HepG2 (cell line): ENCODE data around the gene CNMD. TPM values are rescaled to one million over a fixed set of nuclear protein-coding genes. Genes with fewer than 3 reads are reported as not detected.

Source experiments
- ATAC-seq: fragments of 200-7000 bp; cut with Tn5 transposase; 3 replicates; pipeline ENCODE4 v1.9.1; 2020; ENCODE audit warnings: mild to moderate bottlenecking, moderate library complexity
- BruUV-seq: library from RNA; stranded (reverse); fragments of 400-500 nt; replicated peaks from 2 replicates; lab custom pipeline; 2021; lab: Mats Ljungman, UMichigan
- CTCF ChIA-PET: fragments of 300-600 bp; formaldehyde crosslinking; extraction: SDS; loops from one replicate; lab custom pipeline; 2021; ENCODE audit warnings: low total read pairs, inconsistent platforms, low intra/inter-chr PET ratio; lab: Yijun Ruan, JAX
- POLR2A ChIA-PET: fragments of 350-600 bp; sonication (Branson Sonifier 250); formaldehyde crosslinking; loops from one replicate; lab custom pipeline; 2020; ENCODE audit warnings: antibody characterized with exemption, inconsistent platforms; lab: Yijun Ruan, JAX
- DNase-seq: peaks from one replicate; pipeline ENCODE4 v3.0.0-alpha.2; 2015; ENCODE audit warnings: low spot score
- FAIRE-seq: peaks from 3 replicates; lab custom pipeline; 2011; peaks lifted over from hg19 to GRCh38; lab: Jason Lieb, UNC
- H2AFZ ChIP-seq: one replicate; pipeline ENCODE4 v1.6.1; 2011; ENCODE audit warnings: low read length, inconsistent platforms
- H3K27ac ChIP-seq: fragments of 300-600 bp; 3 replicates; pipeline ENCODE4 v1.8.0; 2011; ENCODE audit warnings: mixed run types, mild to moderate bottlenecking, mixed read lengths, low read length, inconsistent platforms; ENCODE audit not compliant: insufficient read depth; ENCODE audit errors: extremely low read length
- H3K27me3 ChIP-seq, 2 experiments: fragments of 200-600 bp in 1 of 2; 2 replicates in 1 of 2; 3 replicates in 1 of 2; pipeline versions ENCODE4 v1.6.0 to v1.8.0; 2011; ENCODE audit warnings: low read length in 2 of 2, mild to moderate bottlenecking in 2 of 2, moderate library complexity in 2 of 2, inconsistent platforms in 1 of 2; ENCODE audit not compliant: insufficient read depth in 2 of 2, control insufficient read depth in 1 of 2
- H3K36me3 ChIP-seq, 2 experiments: fragments of 200-600 bp in 1 of 2; replicated peaks in 1 of 2; 2 replicates in 1 of 2; 3 replicates in 1 of 2; pipeline versions ENCODE4 v1.5.1 to v1.8.0; 2011; ENCODE audit warnings: low read length in 2 of 2, inconsistent platforms in 1 of 2; ENCODE audit not compliant: insufficient read depth in 2 of 2, control insufficient read depth in 1 of 2
- H3K4me1 ChIP-seq: 2 replicates; pipeline ENCODE4 v1.5.1; 2012; ENCODE audit warnings: low read length, inconsistent platforms; ENCODE audit not compliant: insufficient read depth
- H3K4me2 ChIP-seq: 2 replicates; pipeline ENCODE4 v1.6.0; 2011; ENCODE audit warnings: low read depth, low read length, inconsistent platforms
- H3K4me3 ChIP-seq, 3 experiments: fragments of 200-600 bp in 1 of 3; sonication (generic), shearing (Covaris generic) in 1 of 3; replicated peaks in 1 of 3; 2 replicates each; pipeline ENCODE4 v1.5.1; 2011 to 2016; ENCODE audit warnings: low read length in 3 of 3, inconsistent platforms in 2 of 3, low read depth in 2 of 3, mild to moderate bottlenecking in 2 of 3, control low read depth in 1 of 3, mixed read lengths in 1 of 3; ENCODE audit not compliant: insufficient read depth in 1 of 3
- H3K79me2 ChIP-seq: one replicate; pipeline ENCODE4 v1.6.1; 2011; ENCODE audit warnings: low read length, inconsistent platforms; ENCODE audit not compliant: insufficient read depth
- H3K9ac ChIP-seq: 2 replicates; pipeline ENCODE4 v1.6.0; 2011; ENCODE audit warnings: mild to moderate bottlenecking, low read depth, low read length, inconsistent platforms; ENCODE audit not compliant: insufficient read depth
- H3K9me3 ChIP-seq: 2 replicates; pipeline ENCODE4 v1.5.1; 2012; ENCODE audit warnings: mild to moderate bottlenecking, low read length
- H4K20me1 ChIP-seq: 2 replicates; pipeline ENCODE4 v1.6.0; 2011; ENCODE audit warnings: inconsistent platforms, mild to moderate bottlenecking, low read length, moderate library complexity; ENCODE audit not compliant: insufficient read depth
- AGO2 ChIP-seq: fragments of 200-400 bp; formaldehyde crosslinking; optimal IDR thresholded peaks from 2 replicates; pipeline ENCODE3; 2017; ENCODE audit warnings: mild to moderate bottlenecking, low read depth, low read length, moderate library complexity
- ATRX ChIP-seq: sonication (generic); formaldehyde crosslinking; IDR thresholded peaks from 2 replicates; pipeline ENCODE4 v1.4.0; 2020; ENCODE audit warnings: missing genetic modification reagents, borderline replicate concordance
- HDAC2 ChIP-seq: sonication (generic); formaldehyde crosslinking; IDR thresholded peaks from 2 replicates; pipeline ENCODE4 v1.4.0; 2020; ENCODE audit warnings: missing genetic modification reagents
- HIVEP1 ChIP-seq: sonication (generic); formaldehyde crosslinking; IDR thresholded peaks from 2 replicates; pipeline ENCODE4 v1.4.0; 2020; ENCODE audit warnings: mild to moderate bottlenecking, missing genetic modification reagents
- HOXA9 ChIP-seq: sonication (generic); formaldehyde crosslinking; IDR thresholded peaks from 2 replicates; pipeline ENCODE4 v1.8.1; 2022; ENCODE audit warnings: missing genetic modification reagents, mild to moderate bottlenecking, moderate library complexity, borderline replicate concordance
- JUN ChIP-seq: sonication (generic); formaldehyde crosslinking; IDR thresholded peaks from 2 replicates; pipeline ENCODE4 v1.4.0; 2020; ENCODE audit warnings: mild to moderate bottlenecking, missing genetic modification reagents
- NKX3-1 ChIP-seq: sonication (generic); formaldehyde crosslinking; IDR thresholded peaks from 2 replicates; pipeline ENCODE4 v1.5.0; 2020; ENCODE audit warnings: missing genetic modification reagents
- SMAD1 ChIP-seq: sonication (generic); formaldehyde crosslinking; IDR thresholded peaks from 2 replicates; pipeline ENCODE4 v1.4.0; 2020; ENCODE audit warnings: missing genetic modification reagents, low read depth, mild to moderate bottlenecking, borderline replicate concordance
- SP140L ChIP-seq: sonication (generic); formaldehyde crosslinking; IDR thresholded peaks from 2 replicates; pipeline ENCODE4 v1.4.0; 2020; ENCODE audit warnings: missing genetic modification reagents, borderline replicate concordance
- ZFP1 ChIP-seq: IDR thresholded peaks from 2 replicates; pipeline ENCODE4 v1.6.1; 2016
- ZNF260 ChIP-seq: sonication (generic); formaldehyde crosslinking; IDR thresholded peaks from 2 replicates; pipeline ENCODE4 v1.4.0; 2020; ENCODE audit warnings: missing genetic modification reagents, low read depth, mild to moderate bottlenecking, borderline replicate concordance
- ZNF263 ChIP-seq: sonication (generic); formaldehyde crosslinking; IDR thresholded peaks from 2 replicates; pipeline ENCODE4 v1.4.0; 2020; ENCODE audit warnings: missing genetic modification reagents
- ZNF513 ChIP-seq: sonication (generic); formaldehyde crosslinking; conservative IDR thresholded peaks from 2 replicates; pipeline ENCODE4 v1.5.0; 2020; ENCODE audit warnings: missing genetic modification reagents
- ZNF605 ChIP-seq: sonication (generic); formaldehyde crosslinking; IDR thresholded peaks from 2 replicates; pipeline ENCODE4 v1.8.0; 2022; ENCODE audit warnings: mild to moderate bottlenecking, missing genetic modification reagents
- ZNF768 ChIP-seq: sonication (generic); formaldehyde crosslinking; IDR thresholded peaks from 2 replicates; pipeline ENCODE4 v1.4.0; 2020; ENCODE audit warnings: missing genetic modification reagents
- ZNF878 ChIP-seq: sonication (generic); formaldehyde crosslinking; IDR thresholded peaks from 2 replicates; pipeline ENCODE4 v1.8.1; 2023; ENCODE audit warnings: mild to moderate bottlenecking, missing genetic modification reagents, moderate library complexity
- WGBS: methylation state at CpG from one replicate; pipeline ENCODE4 v1.1.6; 2017; ENCODE audit warnings: low lambda C conversion rate; 5-methylcytosine and 5-hydroxymethylcytosine counted together
- in situ Hi-C: cut with HindIII; loops from 2 replicates; pipeline ENCODE4 v1.10.0; 2017; ENCODE audit warnings: low pct_unique_long_range_greater_than_20kb; ENCODE audit not compliant: extremely low pct_ligation_motif_present
- intact Hi-C: fragments of 100-400 bp; cut with micrococcal nuclease; formaldehyde crosslinking; loops from one replicate; pipeline ENCODE4 v1.10.0; 2022; ENCODE audit not compliant: unreplicated experiment
- polyA plus RNA-seq, 8 experiments: library from polyadenylated mRNA; depleted of rRNA in 3 of 8; stranded (reverse) in 7 of 8; unstranded in 1 of 8; fragments of >200 nt; fragmentation: Illumina TruSeq in 4 of 8; extraction: Trizol in 4 of 8; gene quantifications; 2 replicates each; pipeline versions ENCODE4 v1.2.1 to v1.2.3, GENCODE V29; 2011 to 2016; ENCODE audit warnings: low read depth in 4 of 8, missing spikeins in 1 of 8, mixed read lengths in 1 of 8; ENCODE audit not compliant: insufficient read depth in 1 of 8
- total RNA-seq, 5 experiments: library from RNA; depleted of rRNA; stranded (reverse); fragments of >200 nt; fragmentation: Illumina TruSeq; extraction: Trizol; gene quantifications; 2 replicates each; pipeline ENCODE4 v1.2.3, GENCODE V29; 2016; ENCODE audit warnings: low read depth in 1 of 5
- TF ChIP-seq, protein P1 (sequence below): IDR thresholded peaks from 2 replicates; pipeline ENCODE4 v1.6.1; 2016; ENCODE audit warnings: mild to moderate bottlenecking
- TF ChIP-seq, protein P2 (sequence below): sonication (generic); formaldehyde crosslinking; IDR thresholded peaks from 2 replicates; pipeline ENCODE4 v1.8.0; 2022; ENCODE audit warnings: missing genetic modification reagents, low read depth, mild to moderate bottlenecking, borderline replicate concordance

CNMD gene
- total and polyA plus RNA-seq, 2 of the 13 experiments (the other 11 are each of a cell fraction or from before 2014, with no cell fraction given), result not detected

DNA sequence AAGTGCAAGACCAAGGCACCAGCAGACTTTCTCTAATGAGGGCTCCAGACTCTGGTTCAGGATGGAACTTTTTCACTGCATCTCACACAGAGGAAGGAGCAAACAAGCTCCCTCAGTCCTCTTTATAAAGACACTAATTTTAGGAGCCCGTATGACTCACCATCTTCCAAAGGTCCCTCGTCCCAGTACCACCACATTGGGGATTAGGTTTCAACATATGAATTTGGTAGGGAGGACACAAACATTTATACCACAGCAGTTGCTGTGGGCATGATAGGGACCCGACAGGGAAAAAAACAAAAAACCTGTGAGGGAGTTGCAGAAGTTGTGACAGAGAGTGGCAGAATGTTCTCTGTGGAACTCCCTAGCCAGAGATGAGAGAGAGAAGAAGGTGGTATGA is 6.5 kb upstream of the CNMD start:
- intact Hi-C loops, result no loop called here
- WGBS, result 19% methylated on average over 3 of the region's 3 CpGs
- TF ChIP-seq ZNF605 (CRISPR knock-in tag) (no peak), ZNF263 (CRISPR knock-in tag) (no peak), HDAC2 (CRISPR knock-in tag) (no peak), ZNF260 (CRISPR knock-in tag) (no peak), AGO2 (no peak), ZFP1 (no peak), ZNF878 (CRISPR knock-in tag) (no peak), ATRX (no peak)
- TF ChIP-seq, all 625 proteins: peak for 0
- no TSS peak for BruUV-seq
- ATAC-seq, result no peak
- no peak for FAIRE-seq
- no peak overlapping the region for H3K4me2 ChIP-seq
- CTCF ChIA-PET, result no interaction called here
- no peak overlapping the region for H3K27ac ChIP-seq
- POLR2A ChIA-PET, result no interaction called here
- H3K9ac ChIP-seq, result no peak overlapping the region
- no peak overlapping the region for H2AFZ ChIP-seq
- H4K20me1 ChIP-seq, result no peaks in the 10 kb centered on the region
- no peaks in the 10 kb centered on the region for H3K36me3 ChIP-seq
- H3K4me1 ChIP-seq, result no peaks in the 10 kb centered on the region
- H3K27me3 ChIP-seq, result peaks cover 0 to 2% of the 10 kb centered on the region in 2 experiments; a peak in 3 of 5 replicates
- H3K79me2 ChIP-seq, result no peaks in the 10 kb centered on the region
- H3K4me3 ChIP-seq, result no peak overlapping the region
- no peak for DNase-seq
- in situ Hi-C loops, result no loop called here
- H3K9me3 ChIP-seq, result no peaks in the 10 kb centered on the region

DNA sequence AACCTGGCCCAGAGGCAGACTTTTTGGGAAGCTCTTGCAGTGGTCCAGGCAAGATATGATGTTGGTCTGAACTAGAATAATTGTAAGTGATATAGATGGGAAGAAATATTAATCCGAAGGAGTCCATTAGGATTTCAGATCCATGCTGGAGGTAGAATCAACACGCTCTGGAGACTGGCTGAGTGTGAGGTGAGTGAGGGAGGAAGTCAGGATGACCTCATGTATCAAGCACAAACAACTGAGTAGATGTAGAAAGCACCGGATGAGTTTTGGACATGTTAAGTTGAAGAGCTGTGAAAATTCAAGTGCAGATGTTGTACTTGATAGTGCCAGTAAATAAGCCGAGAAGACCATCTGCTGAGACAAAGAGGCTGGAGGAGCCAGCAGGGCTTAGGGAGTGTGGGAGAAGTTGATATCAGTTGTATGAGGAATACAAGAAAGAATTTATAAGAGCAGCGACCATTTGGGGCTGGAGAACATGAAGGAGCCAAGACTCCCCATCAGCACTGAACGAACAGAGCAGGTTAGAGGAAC is 5.3 kb upstream of the CNMD start:
- in situ Hi-C loops, result no loop called here
- WGBS, result 4% methylated on average over 6 of the region's 6 CpGs

More for the DNA sequence above, 5.3 kb upstream of the CNMD start:
- DNase-seq (no peak), FAIRE-seq (no peak), ATAC-seq (no peak)
- CTCF ChIA-PET, result no interaction called here
- H3K27ac ChIP-seq, result no peak overlapping the region
- H3K4me1 ChIP-seq, result no peaks in the 10 kb centered on the region
- no peak overlapping the region for H3K4me3 ChIP-seq
- no peaks in the 10 kb centered on the region for H3K9me3 ChIP-seq
- H3K36me3 ChIP-seq, result no peaks in the 10 kb centered on the region
- H4K20me1 ChIP-seq, result no peaks in the 10 kb centered on the region
- no peak overlapping the region for H3K4me2 ChIP-seq
- POLR2A ChIA-PET, result no interaction called here
- H2AFZ ChIP-seq, result no peak overlapping the region
- peaks cover 1 to 11% of the 10 kb centered on the region in 2 experiments; a peak in 3 of 5 replicates for H3K27me3 ChIP-seq
- TF ChIP-seq, protein P1, sequence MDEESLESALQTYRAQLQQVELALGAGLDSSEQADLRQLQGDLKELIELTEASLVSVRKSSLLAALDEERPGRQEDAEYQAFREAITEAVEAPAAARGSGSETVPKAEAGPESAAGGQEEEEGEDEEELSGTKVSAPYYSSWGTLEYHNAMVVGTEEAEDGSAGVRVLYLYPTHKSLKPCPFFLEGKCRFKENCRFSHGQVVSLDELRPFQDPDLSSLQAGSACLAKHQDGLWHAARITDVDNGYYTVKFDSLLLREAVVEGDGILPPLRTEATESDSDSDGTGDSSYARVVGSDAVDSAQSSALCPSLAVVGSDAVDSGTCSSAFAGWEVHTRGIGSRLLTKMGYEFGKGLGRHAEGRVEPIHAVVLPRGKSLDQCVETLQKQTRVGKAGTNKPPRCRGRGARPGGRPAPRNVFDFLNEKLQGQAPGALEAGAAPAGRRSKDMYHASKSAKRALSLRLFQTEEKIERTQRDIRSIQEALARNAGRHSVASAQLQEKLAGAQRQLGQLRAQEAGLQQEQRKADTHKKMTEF (CRISPR knock-in tag), result no peak
- no peak for TF ChIP-seq NKX3-1 (CRISPR knock-in tag)
- no peak for TF ChIP-seq ZNF768 (CRISPR knock-in tag)
- no peak for TF ChIP-seq HOXA9 (CRISPR knock-in tag)
- TF ChIP-seq, protein P2, sequence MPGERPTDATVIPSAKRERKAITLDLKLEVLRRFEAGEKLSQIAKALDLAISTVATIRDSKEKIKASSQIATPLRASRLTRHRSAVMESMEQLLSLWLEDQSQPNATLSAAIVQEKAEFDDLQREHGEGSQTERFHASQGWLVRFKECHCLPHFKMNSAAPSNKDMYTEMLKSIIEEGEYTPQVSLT (CRISPR knock-in tag), result no peak
- no peak for TF ChIP-seq SMAD1
- TF ChIP-seq ATRX, result no peak
- no peak for TF ChIP-seq HIVEP1
- TF ChIP-seq JUN (CRISPR knock-in tag), result no peak
- no peak for TF ChIP-seq ZNF513
- TF ChIP-seq SP140L (CRISPR knock-in tag), result no peak
- intact Hi-C loops, result no loop called here
- BruUV-seq, result no TSS peak
- H3K79me2 ChIP-seq, result no peaks in the 10 kb centered on the region
- no peak overlapping the region for H3K9ac ChIP-seq
